C4-2B (cell line): ENCODE data around the gene UQCR10.

Experiments used
- CTCF ChIP-seq: fragments of 450-650 bp; conservative IDR thresholded peaks from 2 replicates; pipeline ENCODE4 v1.5.1; 2017; ENCODE audit warnings: mild to moderate bottlenecking
- ZFX ChIP-seq: fragments of 450-650 bp; IDR thresholded peaks from 2 replicates; pipeline ENCODE4 v1.6.1; 2017

GRCh38 chr22:29737251-29738117, 29.7 kb upstream of the UQCR10 start:
- TF ChIP-seq CTCF (no peak), ZFX (no peak)
